Stimulated activated CD8-positive, alpha-beta memory T cell treated with anti-CD3 and anti-CD28 coated beads, Interleukin-7, amount 100 ng/mL, for 48 hours (primary cell): Measurements from ENCODE around the gene ZSWIM6.

Experiments used
- DNase-seq, 2 donors: peaks; one replicate each; pipeline ENCODE4 v3.0.0-alpha.2; 2020; ENCODE audit warnings: low read depth in 1 of 2; ENCODE audit errors: extremely low read depth in 1 of 2

The ZSWIM6 gene

DNA sequence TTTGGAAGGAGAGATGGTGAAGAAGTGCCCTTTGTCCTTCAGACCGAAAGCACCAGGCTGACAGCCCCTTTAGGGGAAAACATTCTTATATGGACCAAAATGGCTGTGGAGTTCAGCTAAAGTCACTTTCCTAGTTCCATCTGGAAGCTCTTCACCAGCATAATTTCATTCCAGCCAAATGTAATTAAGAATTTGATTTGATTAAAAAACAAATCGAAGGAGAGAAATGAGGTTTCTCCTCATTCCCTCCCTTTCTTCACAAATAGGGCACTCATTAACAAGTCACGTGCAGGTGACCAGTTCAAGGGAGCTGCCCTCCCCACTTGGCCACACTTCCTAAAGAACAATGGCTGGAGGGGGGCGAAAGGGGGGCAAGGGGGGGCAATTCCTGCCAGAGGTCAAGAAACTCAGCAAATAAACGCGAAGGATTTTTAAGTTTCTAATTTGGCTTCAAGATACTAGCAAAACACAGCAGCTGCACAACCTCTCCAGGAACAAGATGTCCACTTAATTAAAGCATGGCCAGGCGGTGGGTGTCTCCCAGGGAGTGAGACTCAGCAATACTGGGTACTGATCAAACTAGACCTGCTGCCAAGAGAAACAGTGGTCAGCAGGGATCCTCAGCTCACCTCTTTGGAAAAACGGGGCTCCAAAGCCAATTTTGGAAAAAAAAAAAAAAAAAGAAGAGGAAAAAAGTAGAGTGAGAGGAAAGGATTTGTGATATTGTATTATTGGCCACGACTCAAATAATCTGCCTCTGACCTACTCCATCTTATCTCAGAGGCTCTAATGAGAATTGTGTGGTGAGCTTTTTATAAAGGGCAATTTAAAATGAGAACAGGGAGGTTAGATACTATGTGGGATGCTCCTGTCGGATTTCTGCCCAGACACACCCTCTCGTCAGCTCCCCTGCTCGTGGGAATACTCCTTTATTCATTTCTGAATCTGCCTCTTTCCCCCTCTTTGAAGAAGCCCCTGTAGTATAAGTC lies 254.3 kb downstream of the ZSWIM6 start:
- no peak for DNase-seq

DNA sequence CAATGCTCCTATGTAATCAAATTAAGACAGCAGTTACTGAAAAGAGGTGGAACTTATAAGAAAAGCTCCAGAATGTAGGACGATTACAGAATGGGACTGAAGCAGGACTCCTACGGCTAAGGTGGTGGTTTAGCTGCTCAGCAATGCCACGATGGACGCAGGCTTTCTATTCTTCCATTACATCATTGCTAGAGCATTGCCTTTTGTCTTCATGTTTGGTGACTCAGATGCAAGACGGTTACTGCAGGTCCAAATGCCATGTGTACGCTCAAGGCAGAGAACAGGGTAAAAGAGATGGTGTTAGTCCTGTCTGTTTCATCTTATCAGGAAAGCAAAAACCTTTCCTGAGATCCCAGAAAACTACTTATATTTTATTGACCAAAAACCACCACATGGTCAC lies 255.1 kb downstream of the ZSWIM6 start:
- DNase-seq: no peak

DNA sequence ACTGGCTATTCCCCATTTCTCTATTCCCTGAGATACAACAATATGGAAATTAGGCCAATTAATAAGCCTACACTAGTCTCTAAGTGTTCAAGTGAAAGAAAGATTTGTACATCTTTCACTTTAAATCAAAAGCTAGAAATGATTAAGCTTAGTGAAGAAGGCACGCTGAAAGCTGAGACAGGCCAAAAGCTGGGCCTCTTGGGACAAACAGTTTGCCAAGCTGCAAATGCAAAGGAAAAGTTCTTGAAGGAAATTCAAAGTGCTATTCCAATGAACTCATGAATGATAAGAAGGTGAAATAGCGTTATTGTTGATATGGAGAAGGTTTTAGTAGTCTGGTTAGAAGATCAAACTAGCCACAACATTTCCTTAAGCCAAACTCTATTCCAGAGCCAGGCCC lies 256.2 kb downstream of the ZSWIM6 start:
- DNase-seq: no peak

DNA sequence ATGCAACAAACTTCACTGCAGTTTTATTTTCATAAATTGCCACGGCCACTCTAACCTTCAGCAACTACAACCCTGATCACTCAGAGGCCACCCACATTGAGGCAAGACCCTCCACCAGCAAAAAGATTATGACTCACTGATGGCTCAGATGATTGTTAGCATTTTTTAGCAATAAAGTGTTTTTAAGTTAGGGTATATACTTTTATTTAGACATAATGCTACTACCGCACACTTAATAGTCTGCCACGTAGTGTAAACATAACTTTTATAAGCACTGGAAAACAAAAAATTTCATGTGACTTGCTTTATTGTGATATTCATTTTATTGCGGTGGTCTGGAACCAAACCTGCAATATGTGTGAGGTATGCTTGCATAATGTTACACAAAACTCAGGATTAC lies 257.9 kb downstream of the ZSWIM6 start:
- no peak for DNase-seq

DNA sequence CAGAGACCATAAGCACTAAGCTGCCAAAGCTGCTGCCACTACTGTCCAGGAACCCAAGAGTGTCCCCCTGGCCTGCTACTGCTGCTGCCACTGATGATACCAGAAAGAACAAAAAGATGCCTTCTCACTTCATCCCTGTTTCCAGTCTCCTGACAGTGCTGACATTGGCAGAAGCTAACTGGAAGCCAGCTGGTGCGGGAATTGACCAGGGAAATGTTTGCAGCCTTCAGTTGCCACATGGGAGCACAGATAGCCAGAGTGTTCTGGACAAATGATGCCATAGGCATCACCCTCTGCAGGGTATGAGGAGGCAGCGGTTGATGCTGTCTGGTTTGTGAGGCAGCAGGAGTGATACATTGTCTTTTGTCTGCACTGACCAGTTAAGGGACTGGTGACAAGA lies 258.4 kb downstream of the ZSWIM6 start:
- DNase-seq: no peak

DNA sequence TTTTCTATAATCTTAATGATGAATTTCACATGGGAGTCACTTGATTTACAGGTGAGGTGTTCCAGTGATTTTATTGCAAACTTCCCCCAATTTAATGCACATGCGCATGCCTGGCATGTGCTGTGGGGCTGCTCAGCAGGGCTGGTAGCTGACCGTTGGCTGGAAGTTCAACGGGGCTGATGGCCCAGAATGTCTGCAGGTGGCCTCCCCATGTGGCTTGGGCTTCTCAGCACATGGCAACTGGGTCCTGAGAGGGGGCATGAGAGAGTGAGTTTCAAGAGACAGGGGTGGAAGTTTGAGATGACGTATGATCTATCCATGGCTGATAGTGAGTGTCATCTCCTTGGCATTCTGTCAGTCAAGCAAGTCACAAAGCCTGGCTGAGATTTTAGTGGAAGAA lies 259.8 kb downstream of the ZSWIM6 start:
- no peak for DNase-seq

DNA sequence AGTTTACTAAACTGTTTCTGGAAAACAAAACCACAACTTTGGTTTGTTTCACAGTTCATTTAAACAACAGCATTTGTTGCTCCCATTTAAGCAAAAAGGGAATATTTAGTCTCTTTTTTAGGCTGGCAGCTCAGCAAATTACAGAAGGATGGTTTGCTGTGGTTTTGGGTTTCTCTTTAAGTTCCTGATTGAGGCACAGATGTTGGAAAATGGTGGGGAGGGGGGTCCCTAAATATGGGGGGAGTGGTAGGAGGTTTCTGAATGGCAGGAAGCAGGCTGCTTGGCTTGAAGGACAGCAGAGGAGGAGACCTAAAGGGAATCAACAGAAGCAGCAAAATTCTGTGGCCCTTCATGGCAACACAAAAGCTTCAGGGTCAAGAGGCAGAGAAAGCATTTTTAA lies 263.4 kb downstream of the ZSWIM6 start:
- no peak for DNase-seq
